ENCODE data around the gene RNF38. TPM values are rescaled to one million over a fixed set of nuclear protein-coding genes. Genes with fewer than 3 reads are reported as not detected.

The RNF38 gene
- total RNA-seq, 1 experiment from 2014 or later, result 18.6 TPM

GRCh38 chr9:36346569-36346968 is 53.5 kb downstream of the RNF38 start:
- H3K4me3 Mint-ChIP-seq (ENCODE audit: unreplicated experiment), result no peak overlapping the region
- H3K27me3 Mint-ChIP-seq (ENCODE audit: insufficient read depth, unreplicated experiment), result no peaks in the 10 kb centered on the region
- H3K27ac Mint-ChIP-seq (ENCODE audit: low read depth, unreplicated experiment), result no peak overlapping the region
- BruUV-seq (replicated peaks), result no TSS peak
- no peak for DNase-seq (ENCODE audit: unreplicated experiment)
- no peaks in the 10 kb centered on the region for H3K4me1 Mint-ChIP-seq (ENCODE audit: insufficient read depth, unreplicated experiment)
- POLR2A ChIA-PET, result no interaction called here
- H3K36me3 Mint-ChIP-seq (ENCODE audit: insufficient read depth, unreplicated experiment), result peaks cover 99% of the 10 kb centered on the region
- TF ChIP-seq CTCF (IDR thresholded peaks at IDR 0.05; ENCODE audit: unreplicated experiment), result no peak
- H3K9me3 Mint-ChIP-seq (ENCODE audit: unreplicated experiment), result no peaks in the 10 kb centered on the region
- intact Hi-C loops (cut with micrococcal nuclease), result no loop called here
- CTCF ChIA-PET, result interaction anchor here (9.7 kb wide), 1 partner anchor 17 kb away, joined by 54 read pairs; no protein-coding TSS in a partner anchor

GRCh38 chr9:36345103-36345846 is 54.8 kb downstream of the RNF38 start:
- no peak for TF ChIP-seq CTCF (IDR thresholded peaks at IDR 0.05; ENCODE audit: unreplicated experiment)
- intact Hi-C loops (cut with micrococcal nuclease), result no loop called here
- Mint-ChIP-seq H3K27me3 (ENCODE audit: insufficient read depth, unreplicated experiment) (no peaks in the 10 kb centered on the region), H3K27ac (ENCODE audit: low read depth, unreplicated experiment) (no peak overlapping the region), H3K4me3 (ENCODE audit: unreplicated experiment) (no peak overlapping the region), H3K9me3 (ENCODE audit: unreplicated experiment) (no peaks in the 10 kb centered on the region), H3K36me3 (ENCODE audit: insufficient read depth, unreplicated experiment) (peaks cover 90% of the 10 kb centered on the region), H3K4me1 (ENCODE audit: insufficient read depth, unreplicated experiment) (no peaks in the 10 kb centered on the region)
- ChIA-PET POLR2A (interaction anchor here (1.4 kb wide), 1 partner anchor 15 kb away, joined by 5 read pairs; no protein-coding TSS in a partner anchor), CTCF (interaction anchor here (0.5 to 9.7 kb wide), 5 partner anchors 16 to 98 kb away, joined by 3 to 54 read pairs (median 4); no protein-coding TSS in a partner anchor)
- no peak for DNase-seq (ENCODE audit: unreplicated experiment)
- BruUV-seq (replicated peaks), result no TSS peak

GRCh38 chr9:36341936-36342577 is 58.0 kb downstream of the RNF38 start:
- H3K36me3 Mint-ChIP-seq (ENCODE audit: insufficient read depth, unreplicated experiment), result peaks cover 84% of the 10 kb centered on the region

More at GRCh38 chr9:36341936-36342577, 58.0 kb downstream of the RNF38 start:
- no peak for TF ChIP-seq CTCF (IDR thresholded peaks at IDR 0.05; ENCODE audit: unreplicated experiment)
- ChIA-PET CTCF (interaction anchor here (9.7 kb wide), 1 partner anchor 12 kb away, joined by 54 read pairs; no protein-coding TSS in a partner anchor), POLR2A (no interaction called here)
- Mint-ChIP-seq H3K4me1 (ENCODE audit: insufficient read depth, unreplicated experiment) (peaks cover 10% of the 10 kb centered on the region), H3K27ac (ENCODE audit: low read depth, unreplicated experiment) (no peak overlapping the region), H3K27me3 (ENCODE audit: insufficient read depth, unreplicated experiment) (no peaks in the 10 kb centered on the region), H3K9me3 (ENCODE audit: unreplicated experiment) (no peaks in the 10 kb centered on the region), H3K4me3 (ENCODE audit: unreplicated experiment) (no peak overlapping the region)
- intact Hi-C loops (cut with micrococcal nuclease), result no loop called here
- DNase-seq (ENCODE audit: unreplicated experiment), result no peak
- no TSS peak for BruUV-seq (replicated peaks)

Data from MCF 10A (cell line).